ENCODE data around the gene EXOC4.

DNA sequence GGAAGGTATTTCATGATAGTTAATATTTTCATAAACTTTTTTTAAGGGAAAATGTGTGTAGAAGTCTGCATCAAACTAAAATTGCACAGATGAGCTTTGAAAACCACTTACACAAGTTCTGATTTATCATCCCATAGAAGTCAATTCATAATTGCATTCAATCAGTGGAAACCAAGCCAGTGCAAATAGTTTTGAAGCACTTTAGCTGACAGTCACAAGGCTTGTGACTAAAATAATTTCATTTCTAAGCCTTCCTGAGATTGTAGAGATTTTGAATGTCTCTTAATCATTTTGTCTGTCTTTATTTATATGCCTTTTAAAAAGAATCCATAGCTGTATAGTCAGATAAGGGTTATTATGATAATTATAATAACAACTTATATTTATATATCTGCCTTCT is 41.4 kb downstream of the EXOC4 start:
- TF ChIP-seq POLR2A (IDR thresholded peaks at IDR 0.05): no peak
- TF ChIP-seq, protein P1, sequence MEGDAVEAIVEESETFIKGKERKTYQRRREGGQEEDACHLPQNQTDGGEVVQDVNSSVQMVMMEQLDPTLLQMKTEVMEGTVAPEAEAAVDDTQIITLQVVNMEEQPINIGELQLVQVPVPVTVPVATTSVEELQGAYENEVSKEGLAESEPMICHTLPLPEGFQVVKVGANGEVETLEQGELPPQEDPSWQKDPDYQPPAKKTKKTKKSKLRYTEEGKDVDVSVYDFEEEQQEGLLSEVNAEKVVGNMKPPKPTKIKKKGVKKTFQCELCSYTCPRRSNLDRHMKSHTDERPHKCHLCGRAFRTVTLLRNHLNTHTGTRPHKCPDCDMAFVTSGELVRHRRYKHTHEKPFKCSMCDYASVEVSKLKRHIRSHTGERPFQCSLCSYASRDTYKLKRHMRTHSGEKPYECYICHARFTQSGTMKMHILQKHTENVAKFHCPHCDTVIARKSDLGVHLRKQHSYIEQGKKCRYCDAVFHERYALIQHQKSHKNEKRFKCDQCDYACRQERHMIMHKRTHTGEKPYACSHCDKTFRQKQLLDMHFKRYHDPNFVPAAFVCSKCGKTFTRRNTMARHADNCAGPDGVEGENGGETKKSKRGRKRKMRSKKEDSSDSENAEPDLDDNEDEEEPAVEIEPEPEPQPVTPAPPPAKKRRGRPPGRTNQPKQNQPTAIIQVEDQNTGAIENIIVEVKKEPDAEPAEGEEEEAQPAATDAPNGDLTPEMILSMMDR (IDR thresholded peaks at IDR 0.05): no peak
